Jurkat, Clone E6-1 (cell line): ENCODE measurements around the gene TPRG1L.

Source experiments
- DNase-seq: peaks from one replicate; pipeline ENCODE4 v3.0.0-alpha.2; 2011; ENCODE audit warnings: low read depth, low spot score
- H3K4me3 ChIP-seq: 2 replicates; pipeline ENCODE4 v1.5.1; 2011; ENCODE audit warnings: mild to moderate bottlenecking, low read length, control low read depth, moderate library complexity

The TPRG1L gene

GRCh38 chr1:3636531-3636930, 11.7 kb downstream of the TPRG1L start:
- DNase-seq: no peak
- H3K4me3 ChIP-seq: no peak overlapping the region

DNA sequence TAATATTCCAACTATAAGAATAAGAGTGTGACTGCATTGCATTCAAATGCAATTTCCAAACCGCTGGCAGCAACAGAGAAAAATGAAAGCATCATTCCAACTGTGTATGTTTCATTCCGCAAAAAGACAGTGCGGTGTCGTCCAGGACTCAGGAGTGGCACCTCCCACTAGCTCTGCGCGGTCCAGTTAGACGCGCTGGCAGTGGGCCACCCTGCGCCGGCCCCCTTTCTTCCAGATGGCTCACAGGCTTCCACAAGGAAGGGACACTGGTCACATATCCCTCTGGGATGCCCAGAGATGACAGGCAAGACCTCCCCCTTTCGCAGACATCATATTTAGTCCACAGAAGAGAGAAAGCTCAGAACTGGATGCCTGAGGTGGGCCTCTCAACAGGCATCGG, 13.2 kb downstream of the TPRG1L start:
- DNase-seq: no peak
- no peak overlapping the region for H3K4me3 ChIP-seq

DNA sequence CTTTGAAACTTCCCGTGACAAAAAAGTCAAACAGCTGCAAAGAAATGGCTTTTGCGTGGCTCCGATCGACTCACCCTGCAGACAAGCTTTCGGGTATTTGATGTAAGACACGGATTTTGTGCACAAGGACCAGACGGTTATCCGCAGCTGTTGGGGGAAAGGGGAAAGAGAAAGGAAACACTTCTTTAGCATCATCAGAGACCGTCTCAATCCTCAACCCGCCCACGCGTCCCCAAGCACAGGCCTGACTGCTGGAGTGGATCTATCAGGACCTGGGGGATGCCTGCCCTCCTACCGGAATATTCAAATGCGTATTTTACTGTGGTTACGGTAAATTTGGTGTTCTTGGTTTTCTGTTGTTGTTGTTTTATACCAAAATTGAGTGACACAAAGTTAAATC, 13.9 kb downstream of the TPRG1L start:
- DNase-seq: no peak
- H3K4me3 ChIP-seq: no peak overlapping the region

DNA sequence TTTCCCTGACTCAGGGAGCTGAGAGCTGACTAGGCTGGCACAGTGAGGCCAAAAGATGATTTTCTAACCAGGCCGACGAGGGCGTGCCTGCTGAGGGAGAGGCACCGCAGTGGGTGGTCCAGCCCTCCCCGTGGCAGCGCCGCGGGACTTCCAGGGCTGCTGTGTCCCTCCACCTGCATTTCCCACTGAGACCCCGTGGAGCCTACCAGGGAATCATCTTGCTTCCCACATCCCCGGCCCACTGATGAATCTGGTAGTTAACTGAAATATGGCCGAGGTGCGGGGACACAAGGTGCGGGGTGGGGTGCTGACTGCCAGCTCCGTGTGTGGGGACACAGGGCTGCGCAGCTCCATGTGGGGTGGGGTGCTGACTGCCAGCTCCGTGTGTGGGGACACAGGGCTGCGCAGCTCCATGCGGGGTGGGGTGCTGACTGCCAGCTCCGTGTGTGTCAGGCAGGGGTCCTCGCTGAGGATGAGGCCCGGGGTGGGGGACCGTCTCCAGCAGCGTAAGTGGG, 14.6 kb downstream of the TPRG1L start:
- no peak for DNase-seq

GRCh38 chr1:3640121-3640837, 15.5 kb downstream of the TPRG1L start:
- H3K4me3 ChIP-seq: no peak overlapping the region
- DNase-seq: no peak

More for the DNA sequence above, 14.6 kb downstream of the TPRG1L start:
- H3K4me3 ChIP-seq: no peak overlapping the region

GRCh38 chr1:3641046-3641760, 16.4 kb downstream of the TPRG1L start:
- H3K4me3 ChIP-seq: no peak overlapping the region
- DNase-seq: no peak

- H3K4me3 ChIP-seq: no peak overlapping the region
- DNase-seq: no peak
These were observed 17.0 kb downstream of the TPRG1L start for GRCh38 chr1:3641816-3642215.

DNA sequence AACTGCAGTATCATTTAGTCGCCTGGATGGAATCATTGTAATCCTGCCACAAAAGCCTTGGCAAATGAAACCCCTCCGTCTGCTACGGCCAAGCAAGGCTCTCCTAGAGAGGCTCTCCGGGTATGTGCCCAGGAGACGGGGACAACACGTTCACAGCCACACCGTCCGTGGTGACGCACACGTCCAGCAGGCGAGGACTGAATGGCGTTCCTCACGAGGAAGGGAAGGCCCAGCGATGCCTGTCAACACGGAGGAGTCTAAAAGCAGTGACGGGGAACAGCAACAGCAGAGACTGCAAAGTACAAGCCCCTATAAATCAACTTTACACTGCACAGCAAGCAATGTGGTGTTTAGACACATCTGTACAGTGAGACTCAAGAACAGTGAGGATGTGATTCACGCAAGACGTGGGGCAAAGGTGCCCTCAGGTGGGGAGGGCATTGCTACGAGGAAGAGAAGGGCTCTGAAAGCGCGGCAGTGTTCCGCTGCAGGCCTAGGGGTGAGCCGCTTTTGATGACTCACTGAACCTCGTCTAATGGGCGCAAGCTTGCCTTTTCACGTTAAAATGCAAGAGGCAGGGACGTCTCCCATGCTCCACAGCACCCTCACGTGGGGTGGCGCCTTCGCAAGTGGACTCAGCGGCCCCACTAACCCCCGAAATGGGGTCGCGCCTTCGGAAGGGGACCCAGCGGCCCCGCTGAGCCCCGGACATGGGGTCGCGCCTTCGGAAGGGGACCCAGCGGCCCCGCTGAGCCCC, 18.3 kb downstream of the TPRG1L start:
- no peak for DNase-seq
- no peak overlapping the region for H3K4me3 ChIP-seq

- no peak for DNase-seq
- H3K4me3 ChIP-seq: no peak overlapping the region
These were observed 19.5 kb downstream of the TPRG1L start for GRCh38 chr1:3644273-3644672.

- no peak overlapping the region for H3K4me3 ChIP-seq
- no peak for DNase-seq
These were observed 20.4 kb downstream of the TPRG1L start for GRCh38 chr1:3645247-3645646.

- no peak for DNase-seq
- H3K4me3 ChIP-seq: no peak overlapping the region
These were observed 21.0 kb downstream of the TPRG1L start for GRCh38 chr1:3645666-3646355.

GRCh38 chr1:3646596-3646995, 21.8 kb downstream of the TPRG1L start:
- H3K4me3 ChIP-seq: no peak overlapping the region

DNA sequence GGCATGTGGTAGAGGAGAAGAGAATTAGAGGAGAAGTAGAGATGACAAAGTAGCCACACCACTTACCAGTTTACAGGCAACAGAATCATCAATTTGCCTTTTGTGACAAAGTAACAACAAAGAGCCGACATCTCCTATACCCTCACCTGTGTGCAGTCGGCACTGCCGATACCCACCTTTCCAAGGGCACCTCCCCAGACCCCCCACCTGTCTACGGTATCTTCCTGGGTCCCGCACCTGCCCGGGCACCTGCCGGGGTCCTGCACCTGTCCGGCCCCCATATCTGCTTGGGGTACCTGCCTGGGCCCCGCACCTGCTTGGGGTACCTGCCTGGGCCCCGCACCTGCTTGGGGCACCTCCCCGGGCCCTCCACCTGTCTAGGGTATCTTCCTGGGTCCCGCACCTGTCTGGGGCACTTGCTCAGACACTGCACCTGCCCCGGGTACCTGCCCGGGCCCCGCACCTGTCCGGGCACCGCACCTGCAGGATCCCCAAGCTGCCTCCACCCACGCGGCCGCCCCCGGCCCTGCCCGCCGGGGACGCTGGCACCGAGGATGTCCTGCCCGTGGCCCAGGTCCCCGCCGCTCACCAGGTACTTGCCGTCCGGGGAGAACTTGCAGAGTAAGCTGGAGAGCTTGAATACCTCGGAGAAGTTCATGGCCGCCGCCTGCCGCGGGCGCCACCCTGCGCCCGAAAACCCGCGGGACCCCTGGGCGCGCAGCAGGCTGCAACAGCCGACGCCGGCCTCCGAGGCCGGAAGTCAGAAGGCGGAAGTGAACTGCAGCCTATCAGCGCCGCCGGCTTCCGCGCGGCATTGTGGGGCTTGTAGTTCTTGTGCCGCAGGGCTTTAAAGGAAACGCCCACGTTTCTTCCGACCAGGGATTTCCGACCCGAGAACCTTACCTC, 24.8 kb downstream of the TPRG1L start, which contains the start of gene WRAP73:
TSS of gene WRAP73 (minus strand) at position 762 of the 906 bp plus-strand sequence. CDS start at position 658, 104 bp downstream.
- peak; percentile 86 for DNase-seq
- H3K4me3 ChIP-seq: peak within 1 kb of the TSS; percentile 69

More at GRCh38 chr1:3646596-3646995, 21.8 kb downstream of the TPRG1L start:
- DNase-seq: no peak

DNA sequence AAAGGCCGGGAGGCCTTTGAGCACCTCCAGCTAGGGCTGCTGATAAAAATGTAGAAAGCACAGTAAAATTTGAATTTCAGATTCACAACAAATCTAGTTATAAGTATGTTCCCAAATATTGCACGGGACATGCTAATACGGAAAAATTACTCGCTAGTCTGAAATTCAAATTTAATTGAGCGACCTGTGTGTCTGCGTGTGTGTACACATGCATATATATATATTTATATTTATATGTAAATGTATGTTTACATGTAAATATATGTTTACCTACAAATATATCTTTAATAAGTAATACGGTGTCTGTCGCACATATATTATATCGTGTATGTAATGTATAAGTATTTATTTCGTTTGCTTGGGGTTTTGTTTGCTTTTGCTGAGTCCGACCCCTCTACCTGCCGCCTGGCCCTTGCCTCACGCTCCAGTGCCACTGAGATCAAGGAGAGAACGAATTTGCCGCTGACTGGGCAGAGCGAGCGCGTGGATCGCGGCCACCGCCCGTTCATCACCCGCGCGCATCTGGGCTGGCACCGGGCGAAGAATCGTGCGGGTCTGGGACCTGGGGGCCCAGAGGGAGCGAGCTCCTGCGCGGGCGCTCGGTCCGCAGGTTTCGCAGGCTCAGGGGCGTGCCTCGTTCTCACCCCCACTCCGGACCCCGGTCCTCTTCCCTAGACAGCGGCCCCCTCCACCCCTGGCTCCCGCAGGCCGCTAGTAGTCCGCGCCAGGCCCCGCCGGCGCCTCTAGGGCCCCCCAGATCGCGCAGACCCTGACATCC, 25.6 kb downstream of the TPRG1L start:
- H3K4me3 ChIP-seq: peak overlapping the region; percentile 69; the same call in 1 of the 2 replicates
- no peak for DNase-seq

DNA sequence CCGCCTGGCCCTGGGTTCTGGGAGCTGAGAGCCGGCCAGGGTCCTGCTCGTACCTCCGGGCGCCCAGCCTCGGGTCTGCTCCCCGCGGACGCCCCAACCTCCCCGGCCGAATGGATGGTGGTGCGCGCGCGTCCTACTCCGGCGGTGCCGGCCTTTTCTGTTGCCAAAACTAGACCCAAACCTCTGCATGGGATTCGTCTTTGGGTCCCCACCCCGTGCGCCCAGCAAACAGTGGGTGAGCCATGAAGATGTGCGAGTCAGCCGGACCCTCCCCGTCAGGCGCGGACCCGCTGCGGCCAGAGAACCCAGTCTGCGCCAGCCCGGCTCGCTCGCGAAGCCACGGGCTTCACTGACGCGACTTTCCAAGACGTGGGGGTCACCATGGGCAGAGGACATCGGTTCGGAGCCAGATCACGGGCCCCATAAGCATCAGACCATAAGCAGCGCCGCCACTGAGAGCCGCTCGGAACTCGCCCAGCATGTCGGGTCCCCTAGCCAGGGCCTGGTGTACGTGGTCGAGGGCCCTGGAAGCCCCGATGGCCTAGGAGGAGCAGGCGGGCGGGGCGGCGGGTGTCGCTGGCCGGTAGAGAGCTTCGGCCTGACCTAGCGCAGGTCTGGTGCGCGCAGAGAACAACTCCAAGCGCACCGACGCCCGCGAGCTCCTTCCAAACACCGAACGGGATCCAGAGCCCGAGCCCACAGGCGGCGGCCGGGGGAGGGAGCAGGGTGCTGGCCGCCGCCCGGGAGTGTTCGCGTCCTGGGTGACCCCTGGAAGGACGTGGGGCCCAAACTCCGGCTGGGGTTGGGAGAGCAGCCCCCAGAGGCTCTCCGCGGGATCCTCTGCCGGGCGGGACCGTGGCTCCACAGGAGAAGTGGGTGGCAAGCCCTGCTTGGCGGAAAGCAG, 26.5 kb downstream of the TPRG1L start:
- no peak for DNase-seq
- no peak overlapping the region for H3K4me3 ChIP-seq

DNA sequence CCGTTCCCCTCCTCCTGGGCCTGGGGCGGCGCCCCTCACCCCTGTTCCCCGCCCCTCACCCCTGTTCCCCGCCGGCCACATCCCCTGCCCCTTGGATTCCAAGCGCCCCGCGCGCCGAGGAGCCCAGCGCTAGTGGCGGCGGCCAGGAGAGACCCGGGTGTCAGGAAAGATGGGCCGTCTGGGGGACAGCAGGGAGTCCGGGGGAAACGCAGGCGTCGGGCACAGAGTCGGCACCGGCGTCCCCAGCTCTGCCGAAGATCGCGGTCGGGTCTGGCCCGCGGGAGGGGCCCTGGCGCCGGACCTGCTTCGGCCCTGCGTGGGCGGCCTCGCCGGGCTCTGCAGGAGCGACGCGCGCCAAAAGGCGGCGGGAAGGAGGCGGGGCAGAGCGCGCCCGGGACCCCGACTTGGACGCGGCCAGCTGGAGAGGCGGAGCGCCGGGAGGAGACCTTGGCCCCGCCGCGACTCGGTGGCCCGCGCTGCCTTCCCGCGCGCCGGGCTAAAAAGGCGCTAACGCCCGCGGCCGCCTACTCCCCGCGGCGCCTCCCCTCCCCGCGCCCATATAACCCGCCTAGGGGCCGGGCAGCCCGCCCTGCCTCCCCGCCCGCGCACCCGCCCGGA, 27.2 kb downstream of the TPRG1L start, which contains the start of gene TP73:
TSS of gene TP73 (plus strand) at position 587 of the 618 bp plus-strand sequence. CDS start 29,850 bp downstream, outside the sequence.
- no peak for DNase-seq
- H3K4me3 ChIP-seq: no peak within 1 kb of the TSS
